H7 (cell line): ENCODE results near the gene CDK17. TPM values are rescaled to one million over a fixed set of nuclear protein-coding genes. Genes with fewer than 3 reads are reported as not detected.
"Not testable (repeated sequence)": the region's sequence is repeated elsewhere in the genome, so short reads cannot be mapped to it uniquely, and the experiment has no call there.

Experiments
- DNase-seq: peaks from one replicate; pipeline ENCODE4 v3.0.0; 2012
- H3K27me3 ChIP-seq: 2 replicates; pipeline ENCODE4 v1.6.0; 2011; ENCODE audit warnings: mild to moderate bottlenecking, low read length; ENCODE audit not compliant: control insufficient read depth, insufficient read depth
- H3K36me3 ChIP-seq: replicated peaks from 2 replicates; pipeline ENCODE4 v1.5.1; 2011; ENCODE audit warnings: low read length; ENCODE audit not compliant: control insufficient read depth, insufficient read depth
- H3K4me3 ChIP-seq: 2 replicates; pipeline ENCODE4 v1.5.1; 2011; ENCODE audit warnings: low read depth, mild to moderate bottlenecking, control low read depth, low read length, moderate library complexity; ENCODE audit not compliant: insufficient read depth
- total RNA-seq: library from RNA; depleted of rRNA; stranded (reverse); fragments of >200 nt; shearing (Covaris generic); gene quantifications from 2 replicates; pipeline ENCODE4 v1.2.3, GENCODE V29; 2014

CDK17 gene
- total RNA-seq, 1 experiment from 2014 or later, result 25.5 TPM

- Histone ChIP-seq H3K36me3 (no peaks in the 10 kb centered on the region), H3K27me3 (no peaks in the 10 kb centered on the region), H3K4me3 (no peak overlapping the region)
- no peak for DNase-seq
These were observed 61.3 kb downstream of the CDK17 start for GRCh38 chr12:96338852-96339471.

- DNase-seq, result no peak
- H3K36me3 ChIP-seq, result no peaks in the 10 kb centered on the region
- no peaks in the 10 kb centered on the region for H3K27me3 ChIP-seq
- H3K4me3 ChIP-seq, result no peak overlapping the region
These were observed 62.3 kb downstream of the CDK17 start for GRCh38 chr12:96337953-96338352.

GRCh38 chr12:96336489-96336888 is 63.8 kb downstream of the CDK17 start:
- no peak for DNase-seq
- no peaks in the 10 kb centered on the region for H3K27me3 ChIP-seq
- no peak overlapping the region for H3K4me3 ChIP-seq
- H3K36me3 ChIP-seq, result no peaks in the 10 kb centered on the region

- H3K27me3 ChIP-seq, result no peaks in the 10 kb centered on the region
- H3K36me3 ChIP-seq, result no peaks in the 10 kb centered on the region
- no peak for DNase-seq
- no peak overlapping the region for H3K4me3 ChIP-seq
These were observed 65.0 kb downstream of the CDK17 start for GRCh38 chr12:96335270-96335669.

- Histone ChIP-seq H3K27me3 (no peaks in the 10 kb centered on the region), H3K4me3 (no peak overlapping the region), H3K36me3 (no peaks in the 10 kb centered on the region)
- no peak for DNase-seq
These were observed 65.7 kb downstream of the CDK17 start for GRCh38 chr12:96334502-96334901.

GRCh38 chr12:96329545-96329944 is 70.7 kb downstream of the CDK17 start:
- Histone ChIP-seq H3K36me3 (no peaks in the 10 kb centered on the region), H3K4me3 (no peak overlapping the region), H3K27me3 (no peaks in the 10 kb centered on the region)
- DNase-seq, result no peak

- Histone ChIP-seq H3K4me3 (no peak overlapping the region), H3K36me3 (no peaks in the 10 kb centered on the region), H3K27me3 (no peaks in the 10 kb centered on the region)
- no peak for DNase-seq
These were observed 71.2 kb downstream of the CDK17 start for GRCh38 chr12:96329018-96329417.

GRCh38 chr12:96327889-96328288 is 72.3 kb downstream of the CDK17 start:
- no peak for DNase-seq
- H3K36me3 ChIP-seq, result no peaks in the 10 kb centered on the region
- H3K4me3 ChIP-seq, result no peak overlapping the region

GRCh38 chr12:96327346-96327745 is 72.9 kb downstream of the CDK17 start:
- H3K36me3 ChIP-seq, result no peaks in the 10 kb centered on the region
- H3K4me3 ChIP-seq, result no peak overlapping the region
- H3K27me3 ChIP-seq, result no peaks in the 10 kb centered on the region
- DNase-seq, result no peak

More at GRCh38 chr12:96327889-96328288, 72.3 kb downstream of the CDK17 start:
- H3K27me3 ChIP-seq, result no peaks in the 10 kb centered on the region

GRCh38 chr12:96326628-96327227 is 73.5 kb downstream of the CDK17 start:
- DNase-seq, result no peak
- H3K36me3 ChIP-seq, result no peaks in the 10 kb centered on the region
- no peaks in the 10 kb centered on the region for H3K27me3 ChIP-seq
- no peak overlapping the region for H3K4me3 ChIP-seq

- H3K36me3 ChIP-seq, result no peaks in the 10 kb centered on the region
- H3K4me3 ChIP-seq, result no peak overlapping the region
- DNase-seq, result no peak
- no peaks in the 10 kb centered on the region for H3K27me3 ChIP-seq
These were observed 76.3 kb downstream of the CDK17 start for GRCh38 chr12:96323906-96324305.

GRCh38 chr12:96322720-96323119 is 77.5 kb downstream of the CDK17 start:
- DNase-seq, result no peak
- H3K4me3 ChIP-seq, result no peak overlapping the region
- H3K36me3 ChIP-seq, result no peaks in the 10 kb centered on the region
- no peaks in the 10 kb centered on the region for H3K27me3 ChIP-seq

GRCh38 chr12:96321941-96322340 is 78.3 kb downstream of the CDK17 start:
- no peak overlapping the region for H3K4me3 ChIP-seq
- DNase-seq, result no peak
- no peaks in the 10 kb centered on the region for H3K36me3 ChIP-seq
- H3K27me3 ChIP-seq, result no peaks in the 10 kb centered on the region

- H3K27me3 ChIP-seq, DNase-seq, H3K36me3 ChIP-seq, H3K4me3 ChIP-seq: not testable (repeated sequence)
These were observed 82.4 kb downstream of the CDK17 start for GRCh38 chr12:96317801-96318200.

GRCh38 chr12:96315741-96316481 is 84.3 kb downstream of the CDK17 start:
- peak; percentile 9 for DNase-seq
- not testable (repeated sequence) for H3K27me3 ChIP-seq, H3K36me3 ChIP-seq
- peak overlapping the region; percentile 33 for H3K4me3 ChIP-seq
